HL-60 (cell line): ENCODE measurements around the gene ZFYVE9.

Source experiments
- DNase-seq, 2 experiments: peaks; one replicate each; pipeline ENCODE4 v3.0.0-alpha.2; 2010 to 2020; ENCODE audit warnings: low read depth in 1 of 2, low spot score in 1 of 2
- H3K27ac ChIP-seq: fragments of 250-450 bp; sonication (Bioruptor Pico); replicated peaks from 2 replicates; pipeline ENCODE4 v1.5.1; 2020; ENCODE audit warnings: mild to moderate bottlenecking, moderate library complexity
- H3K27me3 ChIP-seq: fragments of 250-450 bp; sonication (Bioruptor Pico); 2 replicates; pipeline ENCODE4 v1.5.1; 2021; ENCODE audit warnings: mild to moderate bottlenecking, moderate library complexity; ENCODE audit not compliant: insufficient read depth, poor library complexity, severe bottlenecking
- H3K4me3 ChIP-seq: replicated peaks from 2 replicates; pipeline ENCODE4 v1.5.1; 2011; ENCODE audit warnings: mild to moderate bottlenecking, control low read depth, low read length; ENCODE audit not compliant: insufficient read depth
- GABPA ChIP-seq: IDR thresholded peaks from 2 replicates; pipeline ENCODE4 v1.6.1; 2012; ENCODE audit warnings: low read depth
- POLR2AphosphoS5 ChIP-seq: IDR thresholded peaks from 2 replicates; pipeline ENCODE4 v1.6.1; 2012; ENCODE audit warnings: low read depth
- SPI1 ChIP-seq: IDR thresholded peaks from 2 replicates; pipeline ENCODE4 v1.6.1; 2012; ENCODE audit warnings: low read depth, mild to moderate bottlenecking, borderline replicate concordance
- TF ChIP-seq, protein P1 (sequence below): IDR thresholded peaks from one replicate; pipeline ENCODE4 v1.5.1; 2011; ENCODE audit warnings: low read length, control low read depth, inconsistent platforms; ENCODE audit not compliant: insufficient read depth
- TF ChIP-seq, protein P2 (sequence below): IDR thresholded peaks from 2 replicates; pipeline ENCODE4 v1.6.1; 2012; ENCODE audit warnings: low read depth; ENCODE audit not compliant: insufficient replicate concordance

The ZFYVE9 gene

DNA sequence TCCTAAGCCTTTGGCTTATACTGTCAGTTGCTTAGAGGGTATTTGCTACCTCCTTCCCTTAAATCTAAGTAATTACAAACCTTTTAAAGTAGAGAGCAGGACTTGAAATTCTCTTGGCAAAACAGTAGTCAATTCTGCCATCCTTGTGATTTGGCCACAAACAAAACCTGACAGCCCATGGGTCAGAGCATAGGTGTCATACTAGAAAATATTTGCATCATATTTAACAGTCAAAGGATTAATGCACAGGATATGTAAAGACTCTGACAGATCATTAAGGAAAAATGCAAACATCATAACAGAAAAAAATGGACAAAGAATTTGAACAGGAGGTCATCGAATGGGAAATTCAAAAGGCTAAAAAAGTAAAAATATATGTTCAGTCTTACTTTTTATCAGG lies 50.5 kb downstream of the ZFYVE9 start:
- Histone ChIP-seq H3K27me3 (no peaks in the 10 kb centered on the region), H3K4me3 (no peak overlapping the region), H3K27ac (no peak overlapping the region)
- TF ChIP-seq POLR2AphosphoS5 (no peak), SPI1 (no peak), GABPA (no peak)
- TF ChIP-seq, protein P1, sequence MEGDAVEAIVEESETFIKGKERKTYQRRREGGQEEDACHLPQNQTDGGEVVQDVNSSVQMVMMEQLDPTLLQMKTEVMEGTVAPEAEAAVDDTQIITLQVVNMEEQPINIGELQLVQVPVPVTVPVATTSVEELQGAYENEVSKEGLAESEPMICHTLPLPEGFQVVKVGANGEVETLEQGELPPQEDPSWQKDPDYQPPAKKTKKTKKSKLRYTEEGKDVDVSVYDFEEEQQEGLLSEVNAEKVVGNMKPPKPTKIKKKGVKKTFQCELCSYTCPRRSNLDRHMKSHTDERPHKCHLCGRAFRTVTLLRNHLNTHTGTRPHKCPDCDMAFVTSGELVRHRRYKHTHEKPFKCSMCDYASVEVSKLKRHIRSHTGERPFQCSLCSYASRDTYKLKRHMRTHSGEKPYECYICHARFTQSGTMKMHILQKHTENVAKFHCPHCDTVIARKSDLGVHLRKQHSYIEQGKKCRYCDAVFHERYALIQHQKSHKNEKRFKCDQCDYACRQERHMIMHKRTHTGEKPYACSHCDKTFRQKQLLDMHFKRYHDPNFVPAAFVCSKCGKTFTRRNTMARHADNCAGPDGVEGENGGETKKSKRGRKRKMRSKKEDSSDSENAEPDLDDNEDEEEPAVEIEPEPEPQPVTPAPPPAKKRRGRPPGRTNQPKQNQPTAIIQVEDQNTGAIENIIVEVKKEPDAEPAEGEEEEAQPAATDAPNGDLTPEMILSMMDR: no peak
- TF ChIP-seq, protein P2, sequence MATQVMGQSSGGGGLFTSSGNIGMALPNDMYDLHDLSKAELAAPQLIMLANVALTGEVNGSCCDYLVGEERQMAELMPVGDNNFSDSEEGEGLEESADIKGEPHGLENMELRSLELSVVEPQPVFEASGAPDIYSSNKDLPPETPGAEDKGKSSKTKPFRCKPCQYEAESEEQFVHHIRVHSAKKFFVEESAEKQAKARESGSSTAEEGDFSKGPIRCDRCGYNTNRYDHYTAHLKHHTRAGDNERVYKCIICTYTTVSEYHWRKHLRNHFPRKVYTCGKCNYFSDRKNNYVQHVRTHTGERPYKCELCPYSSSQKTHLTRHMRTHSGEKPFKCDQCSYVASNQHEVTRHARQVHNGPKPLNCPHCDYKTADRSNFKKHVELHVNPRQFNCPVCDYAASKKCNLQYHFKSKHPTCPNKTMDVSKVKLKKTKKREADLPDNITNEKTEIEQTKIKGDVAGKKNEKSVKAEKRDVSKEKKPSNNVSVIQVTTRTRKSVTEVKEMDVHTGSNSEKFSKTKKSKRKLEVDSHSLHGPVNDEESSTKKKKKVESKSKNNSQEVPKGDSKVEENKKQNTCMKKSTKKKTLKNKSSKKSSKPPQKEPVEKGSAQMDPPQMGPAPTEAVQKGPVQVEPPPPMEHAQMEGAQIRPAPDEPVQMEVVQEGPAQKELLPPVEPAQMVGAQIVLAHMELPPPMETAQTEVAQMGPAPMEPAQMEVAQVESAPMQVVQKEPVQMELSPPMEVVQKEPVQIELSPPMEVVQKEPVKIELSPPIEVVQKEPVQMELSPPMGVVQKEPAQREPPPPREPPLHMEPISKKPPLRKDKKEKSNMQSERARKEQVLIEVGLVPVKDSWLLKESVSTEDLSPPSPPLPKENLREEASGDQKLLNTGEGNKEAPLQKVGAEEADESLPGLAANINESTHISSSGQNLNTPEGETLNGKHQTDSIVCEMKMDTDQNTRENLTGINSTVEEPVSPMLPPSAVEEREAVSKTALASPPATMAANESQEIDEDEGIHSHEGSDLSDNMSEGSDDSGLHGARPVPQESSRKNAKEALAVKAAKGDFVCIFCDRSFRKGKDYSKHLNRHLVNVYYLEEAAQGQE: no peak
- no peak for DNase-seq

DNA sequence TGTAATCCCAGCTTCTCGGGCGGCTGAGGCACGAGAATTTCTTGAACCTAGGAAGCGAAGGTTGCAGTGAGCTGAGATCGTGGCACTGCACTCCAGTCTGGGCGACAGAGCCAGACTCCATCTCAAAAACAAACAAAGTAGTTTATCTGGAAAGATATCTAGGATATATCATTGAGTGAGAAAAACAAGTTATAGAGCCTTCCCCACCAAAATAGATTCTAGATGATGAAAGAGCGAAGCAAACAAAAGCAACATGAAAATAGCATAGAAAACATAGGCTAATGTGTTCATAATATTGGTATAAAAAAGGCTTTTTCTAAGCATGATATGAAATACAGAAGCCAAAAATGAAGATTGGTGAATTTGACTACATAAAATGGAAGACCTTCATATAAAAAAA lies 52.1 kb downstream of the ZFYVE9 start:
- Histone ChIP-seq H3K27me3 (no peaks in the 10 kb centered on the region), H3K27ac (no peak overlapping the region), H3K4me3 (no peak overlapping the region)
- no peak for DNase-seq
- TF ChIP-seq, protein P2: no peak
- no peak for TF ChIP-seq SPI1
- TF ChIP-seq, protein P1: no peak
- TF ChIP-seq POLR2AphosphoS5: no peak
- no peak for TF ChIP-seq GABPA

DNA sequence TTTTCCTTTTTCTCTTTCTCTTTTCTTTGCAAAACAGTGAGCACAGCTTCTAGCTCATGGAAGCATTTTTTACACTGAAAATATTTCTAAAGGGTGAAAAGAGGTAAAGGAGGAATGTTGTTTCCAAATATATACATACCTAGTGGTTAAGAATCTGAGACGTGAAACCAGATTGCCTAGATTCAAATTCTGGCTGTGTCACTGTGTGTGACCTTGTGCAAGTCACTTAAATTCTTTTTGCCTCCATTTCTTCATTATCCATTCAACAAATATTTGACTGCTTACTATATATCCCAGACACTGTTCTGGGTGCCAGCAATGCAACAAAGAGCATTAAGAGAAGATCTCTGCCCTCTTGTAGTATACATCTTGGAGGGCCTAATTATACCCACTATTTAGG lies 53.3 kb downstream of the ZFYVE9 start:
- Histone ChIP-seq H3K4me3 (no peak overlapping the region), H3K27ac (no peak overlapping the region), H3K27me3 (no peaks in the 10 kb centered on the region)
- DNase-seq: no peak
- TF ChIP-seq, protein P2: no peak
- TF ChIP-seq SPI1 (no peak), POLR2AphosphoS5 (no peak), GABPA (no peak)
- TF ChIP-seq, protein P1: no peak
